Hypothalamus (tissue), 51 donors: ENCODE results near the gene NIPAL1.

ENCODE experiments used
- DNase-seq, 51 donors: peaks; one replicate each; lab custom pipeline; 2025; lab: John Stamatoyannopoulos, UW

The NIPAL1 gene

DNA sequence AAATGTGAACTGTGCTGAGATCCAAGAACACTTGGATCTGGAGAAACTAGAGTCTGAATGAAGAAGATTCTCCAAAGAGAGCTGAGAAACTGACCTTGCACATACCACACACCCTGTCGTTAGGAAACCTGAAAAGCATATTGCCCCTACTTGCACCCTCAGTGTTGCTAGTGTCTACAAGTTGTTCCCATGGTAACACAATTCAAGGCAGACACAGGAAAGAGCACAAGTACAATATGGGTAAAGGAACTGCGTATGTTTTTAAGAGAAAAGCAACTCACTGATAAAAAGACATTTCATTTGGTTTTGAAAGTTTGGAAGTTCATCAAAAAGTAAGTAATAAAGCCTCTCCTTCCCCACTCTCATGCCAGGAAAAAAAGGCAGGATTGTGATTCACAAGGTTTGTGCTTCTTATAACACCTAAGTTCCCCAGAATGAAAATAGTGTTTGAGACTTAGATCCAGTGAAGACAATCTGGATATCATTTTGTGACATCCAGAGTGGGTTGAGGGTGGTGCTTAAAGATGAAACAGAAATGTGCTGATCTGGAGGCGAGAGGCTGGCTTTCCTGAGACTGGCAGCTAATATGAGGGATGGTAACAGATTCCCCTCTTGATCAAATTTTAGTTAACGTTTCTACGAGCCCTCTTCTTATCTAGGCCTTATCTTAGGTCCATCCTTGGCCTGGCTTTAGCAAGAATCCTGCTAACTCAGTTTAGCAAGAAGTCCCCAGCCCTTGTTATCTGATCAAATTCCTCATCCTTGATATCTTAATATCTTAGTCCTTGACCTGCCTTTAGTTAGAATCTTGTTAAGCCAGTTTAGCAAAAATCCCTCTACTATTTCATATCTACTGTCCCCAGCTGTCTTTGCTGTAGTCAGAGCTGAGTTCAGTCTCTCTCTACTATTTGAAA lies 42.3 kb downstream of the NIPAL1 start:
- DNase-seq: no peak

DNA sequence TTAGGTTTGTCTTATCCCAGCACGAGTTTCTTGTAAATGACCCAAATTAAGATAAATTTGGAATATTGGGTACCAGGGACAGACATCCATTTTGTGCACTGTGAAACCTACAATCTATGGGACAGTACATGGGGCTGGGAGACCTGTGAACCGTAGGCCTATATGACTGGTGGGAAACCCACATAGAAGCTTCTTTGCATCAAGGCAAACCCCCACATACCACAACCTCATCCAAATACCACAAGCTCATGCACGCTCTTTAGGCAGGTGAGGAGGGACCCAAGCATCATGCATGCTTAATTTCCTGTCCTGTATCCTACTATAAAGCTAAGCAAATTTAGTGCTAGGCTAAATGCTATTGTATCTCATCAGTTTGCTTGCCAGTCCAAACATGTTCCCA lies 47.8 kb downstream of the NIPAL1 start:
- DNase-seq: no peak

DNA sequence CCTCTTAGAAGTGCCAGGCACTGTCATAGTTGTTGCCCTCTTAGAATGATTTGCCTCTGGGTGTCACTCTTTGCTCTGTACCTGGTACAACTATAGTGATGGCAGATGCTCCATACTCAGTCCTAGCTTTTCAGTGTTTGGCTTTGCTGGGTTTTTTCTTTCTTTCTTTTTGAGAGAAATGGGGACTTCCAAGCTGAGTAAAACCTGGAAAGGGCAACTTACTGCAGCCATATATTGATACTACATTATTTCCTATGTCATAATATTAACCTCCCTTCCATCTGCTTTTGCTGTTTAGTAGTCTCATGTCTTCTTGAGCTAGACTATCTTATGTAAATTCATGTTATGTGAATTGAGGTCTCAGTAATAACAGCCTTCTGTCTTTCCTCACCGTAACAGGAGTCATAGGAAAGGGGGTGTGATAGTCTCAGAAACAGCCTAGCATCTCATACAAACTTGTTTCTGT lies 49.0 kb downstream of the NIPAL1 start:
- DNase-seq: no peak

- no peak for DNase-seq
Measured at GRCh38 chr4:48067536-48067935, 51.0 kb downstream of the NIPAL1 start.

DNA sequence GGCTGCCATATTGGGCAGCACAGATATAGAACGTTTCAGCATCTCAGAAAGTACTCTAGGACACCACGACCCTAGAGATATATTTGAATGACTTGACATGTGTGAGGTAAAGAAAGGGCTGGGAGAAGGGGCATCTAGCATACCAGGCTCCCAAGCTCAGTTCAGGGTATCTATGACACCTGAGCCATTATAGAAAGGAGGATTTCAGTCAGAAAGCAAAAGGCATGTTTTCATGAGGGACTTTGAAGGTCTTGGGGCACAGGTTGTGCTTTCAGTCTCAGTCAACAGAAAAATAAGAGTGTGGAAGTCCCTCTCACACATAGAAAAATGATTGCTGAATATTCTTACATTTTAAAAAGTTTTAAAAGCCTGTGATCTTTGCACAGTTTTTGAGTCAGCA lies 51.6 kb downstream of the NIPAL1 start:
- no peak for DNase-seq

DNA sequence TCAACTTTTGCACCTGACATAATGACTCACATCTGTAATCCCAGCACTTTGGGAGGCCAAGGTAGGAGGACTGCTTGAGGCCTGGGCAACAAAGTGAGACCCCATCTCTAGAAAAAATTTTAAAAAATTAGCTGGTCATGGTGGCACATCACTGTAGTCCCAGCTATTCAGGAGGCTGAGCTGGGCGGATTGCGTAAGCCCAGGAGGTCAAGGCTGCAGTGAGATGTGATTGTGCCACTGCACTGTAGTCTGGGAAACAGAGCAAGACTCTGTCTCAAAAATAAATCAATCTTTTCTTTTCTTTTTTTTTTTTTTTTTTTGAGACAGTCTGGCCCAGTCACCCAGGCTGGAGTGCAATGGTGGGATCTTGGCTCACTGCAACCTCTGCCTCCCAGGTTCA lies 52.5 kb downstream of the NIPAL1 start:
- no peak for DNase-seq

DNA sequence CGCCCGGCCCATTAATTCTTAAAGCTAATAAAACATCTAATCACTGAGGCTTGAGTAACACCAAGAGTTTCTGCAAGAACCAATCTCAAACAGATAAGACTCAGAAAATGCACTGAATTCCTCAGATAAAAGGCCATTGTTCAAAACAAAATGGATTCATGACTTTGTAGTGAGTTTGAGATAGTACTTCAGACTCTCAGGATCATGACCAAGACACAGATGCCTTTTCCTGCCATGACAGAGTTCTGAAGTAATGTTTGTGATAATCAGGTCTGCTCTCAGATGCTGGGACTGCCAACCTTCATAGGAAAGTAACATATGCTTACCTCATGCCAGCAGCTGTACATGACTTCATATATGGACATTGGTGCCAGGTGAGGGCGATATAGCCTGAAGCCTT lies 54.6 kb downstream of the NIPAL1 start:
- DNase-seq: no peak

DNA sequence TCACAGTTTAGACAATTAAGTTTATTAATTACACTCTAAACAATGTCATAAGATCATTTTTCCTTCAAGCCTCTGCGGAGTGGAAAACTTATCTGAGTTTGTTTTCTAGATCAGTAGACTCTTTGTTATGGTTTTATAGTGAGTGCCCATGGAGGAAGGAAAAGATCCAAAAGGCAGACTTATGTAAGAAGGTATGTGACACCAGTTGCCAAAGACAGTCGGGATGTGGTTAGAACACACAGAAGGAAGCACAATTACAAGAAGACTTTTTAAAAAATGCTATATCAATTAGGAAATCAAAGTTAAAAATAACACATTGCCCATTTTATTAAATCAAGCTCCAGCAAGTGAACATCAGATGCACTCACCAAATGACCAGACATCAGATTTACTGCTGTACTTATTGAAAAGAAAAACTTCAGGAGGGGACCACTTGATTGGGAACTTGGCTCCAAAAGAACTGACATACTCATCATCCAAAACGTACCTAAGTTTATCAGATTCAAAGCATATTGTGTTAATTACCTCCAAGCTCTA lies 57.1 kb downstream of the NIPAL1 start:
- DNase-seq: no peak

- DNase-seq: no peak
Measured at GRCh38 chr4:48074657-48075056, 58.1 kb downstream of the NIPAL1 start.

DNA sequence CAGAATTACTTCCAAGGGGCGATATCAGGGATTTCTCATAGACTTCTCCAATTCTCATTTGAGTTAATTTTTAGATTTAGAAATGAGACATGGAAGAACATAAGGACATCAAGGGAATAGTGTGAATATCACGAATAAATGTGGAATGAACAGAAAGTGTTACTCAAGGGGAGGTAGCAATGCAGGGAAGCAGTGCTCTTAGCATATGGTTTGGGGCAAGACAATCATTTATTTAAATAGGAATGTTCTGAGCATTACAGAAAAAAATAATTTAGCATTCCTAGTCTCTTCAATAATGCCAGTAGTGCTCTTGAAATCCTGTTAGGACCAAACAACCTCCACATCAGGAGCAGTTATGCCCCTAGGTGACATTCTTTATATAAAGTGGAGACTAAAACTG lies 61.9 kb downstream of the NIPAL1 start:
- no peak for DNase-seq

DNA sequence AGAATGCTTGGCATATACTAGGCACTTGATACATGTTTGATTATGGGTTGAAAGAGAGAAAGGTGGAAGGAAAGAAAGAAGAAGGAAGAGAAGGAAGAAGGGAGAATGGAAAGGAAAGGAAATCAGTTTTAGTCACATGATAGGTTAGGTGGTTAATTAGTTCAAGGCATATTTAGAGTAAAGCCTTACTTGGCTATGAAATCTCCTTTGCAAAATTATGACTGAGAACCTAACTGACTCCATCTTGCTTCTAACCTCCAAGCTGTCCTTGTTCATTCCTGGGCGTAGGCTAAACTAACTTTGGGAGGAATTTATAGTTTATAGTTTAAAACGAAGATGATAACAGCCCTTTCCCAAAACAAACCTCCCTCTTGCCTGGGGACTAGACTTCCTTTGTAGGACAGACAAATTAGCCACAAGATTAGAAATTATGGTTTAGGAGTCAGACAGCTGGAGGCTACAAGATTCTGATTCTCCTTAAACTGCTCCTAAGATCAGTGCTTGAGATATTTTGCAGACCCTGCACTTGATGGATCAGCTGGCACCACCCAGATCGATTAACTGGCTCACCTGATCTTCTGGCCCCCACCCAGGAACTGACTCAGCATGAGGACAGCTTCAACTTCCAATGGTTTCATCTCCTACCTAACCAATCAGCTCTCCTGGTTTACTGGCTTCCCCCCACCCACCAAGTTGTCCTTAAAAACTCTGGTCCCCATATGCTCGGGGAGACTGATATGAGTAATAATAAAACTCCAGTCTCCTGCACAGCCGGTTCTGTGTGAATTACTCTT lies 62.5 kb downstream of the NIPAL1 start:
- no peak for DNase-seq

DNA sequence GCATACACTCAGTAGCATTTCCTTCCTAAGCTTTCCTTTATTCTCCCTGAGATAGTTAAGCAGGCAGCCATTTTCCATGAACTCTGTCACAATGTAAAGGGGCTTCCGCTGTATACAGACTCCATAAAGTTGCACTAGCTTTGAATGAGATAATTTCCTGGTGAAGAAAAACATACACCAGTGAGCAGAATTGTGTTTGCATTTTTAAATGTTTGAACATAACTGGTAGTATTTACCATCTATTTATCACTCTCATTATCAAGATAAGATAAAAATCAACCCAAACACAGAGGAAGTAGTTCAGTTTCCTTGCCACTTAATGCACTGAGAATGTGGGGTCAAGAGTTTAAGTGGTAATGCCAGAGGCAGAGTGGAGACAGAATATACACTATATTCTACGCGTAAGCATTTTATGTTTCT lies 63.4 kb downstream of the NIPAL1 start:
- no peak for DNase-seq

DNA sequence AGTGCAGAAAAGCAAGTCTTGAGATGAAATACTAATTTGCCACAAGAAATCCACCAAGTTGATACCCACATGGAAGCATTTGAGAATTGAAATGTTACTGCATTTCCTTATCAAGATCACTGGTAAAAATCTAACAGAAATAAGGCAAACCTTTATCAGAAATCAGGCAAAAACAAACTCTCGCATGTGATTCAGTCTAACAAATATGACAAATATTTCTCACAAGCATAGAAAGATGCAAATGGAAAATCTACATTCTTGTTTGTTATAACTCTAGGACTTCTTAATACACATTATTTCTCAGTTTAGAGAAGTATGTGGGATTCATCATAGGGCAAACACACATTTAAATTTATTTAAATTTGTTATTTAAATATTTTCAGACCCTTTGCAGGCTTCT lies 64.6 kb downstream of the NIPAL1 start:
- DNase-seq: no peak

- DNase-seq: no peak
Measured at GRCh38 chr4:48082956-48083355, 66.4 kb downstream of the NIPAL1 start.

DNA sequence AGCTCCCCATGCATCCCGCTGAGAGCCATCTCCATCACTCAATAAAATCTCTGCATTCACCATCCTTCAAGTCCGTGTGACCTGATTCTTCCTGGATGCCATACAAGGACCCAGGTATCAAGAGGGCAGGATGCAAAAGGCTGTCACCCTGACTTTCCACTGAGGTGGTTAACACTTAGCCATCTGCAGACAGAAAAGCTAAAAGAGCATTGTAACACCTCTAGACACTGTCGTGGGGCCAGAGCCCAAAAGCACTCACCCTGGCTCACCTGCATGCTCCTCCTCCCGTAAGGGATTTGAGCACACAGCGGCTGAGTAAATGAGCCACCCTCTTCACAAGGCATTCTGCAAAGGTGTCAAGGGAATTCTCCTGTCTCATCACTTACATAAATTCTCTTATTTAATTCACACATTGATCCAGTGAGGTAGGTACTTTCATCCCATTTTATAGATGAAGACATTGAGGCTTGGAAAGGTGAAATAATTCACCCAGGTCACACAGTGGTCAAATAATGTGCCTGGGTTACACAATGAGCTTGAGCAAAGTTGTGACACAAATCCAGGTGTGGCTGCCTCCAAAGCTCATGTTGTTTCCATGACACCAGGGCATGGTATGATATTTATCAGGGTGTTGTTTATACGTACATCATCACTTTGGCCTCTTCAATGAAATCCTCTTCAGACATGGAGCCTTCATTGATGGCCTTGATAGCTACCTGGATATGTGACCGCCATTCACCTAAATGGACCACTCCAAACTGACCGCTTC lies 69.4 kb downstream of the NIPAL1 start:
- no peak for DNase-seq
